GM23248 (cell line): Measurements from ENCODE around the gene CYP3A7. TPM values are rescaled to one million over a fixed set of nuclear protein-coding genes. Genes with fewer than 3 reads are reported as not detected.
"Not testable (repeated sequence)": the region's sequence is repeated elsewhere in the genome, so short reads cannot be mapped to it uniquely, and the experiment has no call there.

ENCODE experiments used
- DNase-seq: peaks from one replicate; pipeline ENCODE4 v3.0.0-alpha.2; 2015
- H2AFZ ChIP-seq: fragments of 200-600 bp; sonication (generic); 2 replicates; pipeline ENCODE4 v1.6.1; 2016; ENCODE audit warnings: antibody characterized with exemption
- H3F3A ChIP-seq: fragments of 200-600 bp; sonication (generic); 2 replicates; pipeline ENCODE4 v1.6.1; 2016; ENCODE audit warnings: mild to moderate bottlenecking, antibody characterized with exemption, mixed run types; ENCODE audit not compliant: insufficient read depth
- H3K27ac ChIP-seq: fragments of 200-600 bp; sonication (generic); 2 replicates; pipeline ENCODE4 v1.5.1; 2016; ENCODE audit warnings: mild to moderate bottlenecking
- H3K27me3 ChIP-seq: fragments of 200-600 bp; sonication (generic); replicated peaks from 2 replicates; pipeline ENCODE4 v1.6.1; 2016; ENCODE audit warnings: mild to moderate bottlenecking; ENCODE audit not compliant: insufficient read depth
- H3K36me3 ChIP-seq: fragments of 200-600 bp; sonication (generic); 2 replicates; pipeline ENCODE4 v1.6.1; 2016; ENCODE audit warnings: low read depth, mild to moderate bottlenecking
- H3K4me1 ChIP-seq: fragments of 200-600 bp; sonication (generic); 2 replicates; pipeline ENCODE4 v1.6.1; 2016; ENCODE audit warnings: mild to moderate bottlenecking; ENCODE audit not compliant: insufficient read depth
- H3K4me2 ChIP-seq: fragments of 200-600 bp; sonication (generic); one replicate; pipeline ENCODE4 v1.6.1; 2016; ENCODE audit warnings: mild to moderate bottlenecking; ENCODE audit not compliant: unreplicated experiment
- H3K4me3 ChIP-seq: fragments of 200-600 bp; sonication (generic); 2 replicates; pipeline ENCODE4 v1.5.1; 2016; ENCODE audit warnings: mild to moderate bottlenecking
- H3K79me2 ChIP-seq: fragments of 200-600 bp; sonication (generic); 2 replicates; pipeline ENCODE4 v1.6.1; 2016; ENCODE audit warnings: mild to moderate bottlenecking; ENCODE audit not compliant: insufficient read depth
- H3K9ac ChIP-seq: fragments of 200-600 bp; sonication (generic); 2 replicates; pipeline ENCODE4 v1.6.1; 2016; ENCODE audit warnings: mild to moderate bottlenecking
- H3K9me2 ChIP-seq: fragments of 200-600 bp; sonication (generic); 2 replicates; pipeline ENCODE4 v1.6.1; 2016; ENCODE audit warnings: mixed run types, mild to moderate bottlenecking, moderate library complexity; ENCODE audit not compliant: insufficient read depth
- H3K9me3 ChIP-seq: fragments of 200-600 bp; sonication (generic); one replicate; pipeline ENCODE4 v1.6.1; 2017; ENCODE audit warnings: low read depth
- H4K20me1 ChIP-seq: fragments of 200-600 bp; sonication (generic); 2 replicates; pipeline ENCODE4 v1.6.0; 2016; ENCODE audit not compliant: insufficient read depth
- EZH2 ChIP-seq: fragments of 200-600 bp; sonication (generic); IDR thresholded peaks from 2 replicates; pipeline ENCODE4 v1.6.1; 2018; ENCODE audit warnings: antibody characterized with exemption, mild to moderate bottlenecking; ENCODE audit not compliant: insufficient read depth, poor library complexity, severe bottlenecking
- EZH2phosphoT487 ChIP-seq: fragments of 200-600 bp; sonication (generic); IDR thresholded peaks from 2 replicates; pipeline ENCODE4 v1.6.1; 2018; ENCODE audit warnings: antibody characterized with exemption, moderate library complexity, mild to moderate bottlenecking, low read depth; ENCODE audit not compliant: insufficient read depth
- WGBS, 2 experiments: methylation state at CpG; one replicate each; pipeline ENCODE4 v1.1.6; 2015 to 2017; ENCODE audit warnings: low lambda C conversion rate in 2 of 2, low coverage in 1 of 2; ENCODE audit errors: missing lambda C conversion rate in 2 of 2; 5-methylcytosine and 5-hydroxymethylcytosine counted together
- in situ Hi-C: fragments of 300-500 bp; cut with MboI; formaldehyde crosslinking; loops from 2 replicates; pipeline ENCODE4 v1.15.0; 2020
- polyA plus RNA-seq: library from polyadenylated mRNA; unstranded; fragments of >200 nt; fragmentation: Nextera tagmentation; extraction: Ambion mirVana; gene quantifications from 2 replicates; pipeline ENCODE4 v1.2.1, GENCODE V29; 2016
- total RNA-seq: library from RNA; depleted of rRNA; stranded (reverse); fragments of >200 nt; shearing (Covaris generic); gene quantifications from 2 replicates; pipeline ENCODE4 v1.2.3, GENCODE V29; 2014

The CYP3A7 gene
- total and polyA plus RNA-seq, 2 experiments from 2014 or later, result not detected

GRCh38 chr7:99762680-99763327, 27.8 kb upstream of the CYP3A7 start:
- peak; percentile 89 for DNase-seq
- peaks cover 11% of the 10 kb centered on the region for H3K4me1 ChIP-seq
- H3K4me2 ChIP-seq, result peak overlapping the region; percentile 69
- no peaks in the 10 kb centered on the region for H3K9me3 ChIP-seq
- H4K20me1 ChIP-seq, result no peaks in the 10 kb centered on the region
- in situ Hi-C loops, result no loop called here
- H3K79me2 ChIP-seq, result no peaks in the 10 kb centered on the region
- no peaks in the 10 kb centered on the region for H3K36me3 ChIP-seq
- H3K27ac ChIP-seq, result peak overlapping the region; percentile 40
- H3K9me2 ChIP-seq, result no peaks in the 10 kb centered on the region
- H2AFZ ChIP-seq, result no peak overlapping the region
- H3K9ac ChIP-seq, result no peak overlapping the region
- no peak for TF ChIP-seq EZH2
- TF ChIP-seq EZH2phosphoT487, result no peak
- peaks cover 14% of the 10 kb centered on the region for H3F3A ChIP-seq
- H3K27me3 ChIP-seq, result peaks cover 29% of the 10 kb centered on the region
- H3K4me3 ChIP-seq, result no peak overlapping the region
- 30 to 32% methylated on average over 7 of the region's 7 CpGs for WGBS, 2 experiments

DNA sequence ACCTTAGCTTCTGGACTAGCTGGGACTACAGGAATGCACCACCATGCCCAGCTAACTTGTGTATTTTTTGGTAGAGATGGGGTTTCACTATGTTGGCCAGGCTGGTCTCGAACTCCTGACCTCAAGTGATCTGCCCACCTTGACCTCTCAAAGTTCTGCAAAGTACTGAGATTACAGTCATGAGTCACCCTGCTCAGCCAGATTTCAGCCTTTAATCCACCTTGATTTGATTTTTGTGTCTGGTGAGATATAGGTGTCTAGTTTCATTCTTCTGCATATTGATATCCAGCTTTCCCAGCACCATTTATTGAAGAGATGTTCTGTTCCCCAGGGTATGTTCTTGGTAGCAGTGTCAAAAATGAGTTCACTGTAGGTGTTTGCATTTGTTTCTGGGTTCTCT, 20.1 kb upstream of the CYP3A7 start:
- no peaks in the 10 kb centered on the region for H3K9me2 ChIP-seq
- no peak overlapping the region for H3K4me2 ChIP-seq
- peaks cover 13% of the 10 kb centered on the region for H3K4me1 ChIP-seq
- no peak for DNase-seq
- H3K27ac ChIP-seq, result no peak overlapping the region
- H3F3A ChIP-seq, result no peaks in the 10 kb centered on the region; the same call in 1 of the 2 replicates
- no peak overlapping the region for H3K9ac ChIP-seq
- no peaks in the 10 kb centered on the region for H4K20me1 ChIP-seq
- no peaks in the 10 kb centered on the region for H3K36me3 ChIP-seq
- H3K4me3 ChIP-seq, result no peak overlapping the region
- H2AFZ ChIP-seq, result no peak overlapping the region
- TF ChIP-seq EZH2 (no peak), EZH2phosphoT487 (no peak)
- peaks cover 10% of the 10 kb centered on the region for H3K27me3 ChIP-seq
- no peaks in the 10 kb centered on the region for H3K79me2 ChIP-seq
- WGBS, 2 experiments, result 60 to 71% methylated on average over 1 of the region's 1 CpG
- in situ Hi-C loops, result no loop called here
- H3K9me3 ChIP-seq, result no peaks in the 10 kb centered on the region

DNA sequence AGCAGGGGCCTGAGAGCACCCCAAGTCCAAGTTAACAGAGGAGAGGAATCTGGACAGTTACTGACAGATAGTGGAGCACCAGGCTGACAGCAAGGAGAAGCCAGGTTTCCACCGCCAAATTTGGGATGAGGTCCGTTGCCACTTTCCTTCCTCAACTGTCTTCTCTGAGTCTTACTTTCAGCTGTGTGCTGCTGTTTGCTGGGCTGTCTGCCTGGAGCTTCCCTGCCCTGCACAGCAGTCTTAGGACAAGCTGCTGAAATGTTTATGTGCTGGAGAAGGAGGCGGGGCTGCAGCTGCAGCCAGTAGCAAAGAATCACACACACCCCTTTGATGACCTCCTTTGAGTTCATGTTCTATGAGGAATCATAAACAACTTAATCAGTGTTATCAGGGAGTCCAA, 17.4 kb upstream of the CYP3A7 start:
- Histone ChIP-seq H3K9me3 (no peaks in the 10 kb centered on the region), H3K27me3 (peaks cover 34% of the 10 kb centered on the region), H3K4me1 (peaks cover 13% of the 10 kb centered on the region), H3K4me2 (no peak overlapping the region), H3K4me3 (no peak overlapping the region), H3K9ac (no peak overlapping the region), H3F3A (no peaks in the 10 kb centered on the region; the same call in 1 of the 2 replicates), H3K9me2 (no peaks in the 10 kb centered on the region), H2AFZ (no peak overlapping the region), H4K20me1 (no peaks in the 10 kb centered on the region), H3K27ac (no peak overlapping the region), H3K79me2 (no peaks in the 10 kb centered on the region), H3K36me3 (no peaks in the 10 kb centered on the region)
- TF ChIP-seq EZH2 (no peak), EZH2phosphoT487 (no peak)
- WGBS, 2 experiments, result 0 to 15% methylated on average over 3 of the region's 3 CpGs
- in situ Hi-C loops, result no loop called here
- peak; percentile 26 for DNase-seq

DNA sequence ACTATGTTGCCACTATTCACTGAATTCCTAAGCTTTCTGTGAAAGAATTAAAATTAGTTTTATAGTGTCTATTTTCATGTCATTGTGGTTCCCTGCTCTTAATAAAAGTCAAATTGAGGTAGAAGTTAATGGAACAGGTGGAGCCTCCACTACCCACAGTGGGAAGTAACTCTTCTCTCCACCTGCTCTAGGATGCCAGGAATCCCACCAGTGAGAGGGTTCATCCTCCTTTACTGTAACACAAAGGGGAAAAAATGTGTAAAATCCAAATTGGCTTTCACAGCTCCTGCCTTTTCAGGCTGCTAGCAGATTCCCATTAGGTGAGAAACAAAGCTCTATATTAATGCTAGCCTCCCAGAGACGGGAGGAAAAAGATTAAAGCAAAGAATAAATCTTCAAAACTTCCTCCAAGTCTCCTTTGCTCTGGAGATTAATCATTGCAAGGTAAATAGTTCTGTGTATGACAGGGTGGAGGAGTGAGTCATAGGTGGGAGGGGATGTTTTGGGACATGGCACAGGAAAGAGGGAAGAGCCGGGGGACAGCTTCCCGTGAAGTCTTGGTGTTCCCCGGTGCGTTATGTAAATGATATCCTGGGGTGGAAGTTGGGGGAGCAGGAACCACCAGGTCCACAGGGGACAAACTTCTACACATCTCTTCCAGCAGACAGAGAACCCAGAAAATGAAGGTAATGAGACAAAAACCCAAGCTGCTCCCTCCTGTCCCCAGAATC, 16.5 kb upstream of the CYP3A7 start:
- 27 to 30% methylated on average over 5 of the region's 5 CpGs for WGBS, 2 experiments
- H3K9me2 ChIP-seq, H2AFZ ChIP-seq, H3F3A ChIP-seq, H3K9ac ChIP-seq, H3K27ac ChIP-seq, H4K20me1 ChIP-seq, H3K36me3 ChIP-seq, H3K79me2 ChIP-seq, H3K9me3 ChIP-seq, in situ Hi-C loops, H3K4me3 ChIP-seq: not testable (repeated sequence)
- peak; percentile 30 for DNase-seq
- peak overlapping the region; percentile 7 for H3K4me2 ChIP-seq
- H3K27me3 ChIP-seq, result peaks cover 34% of the 10 kb centered on the region
- H3K4me1 ChIP-seq, result peaks cover 13% of the 10 kb centered on the region
